Osteoblast (primary cell): ENCODE data around the gene CD19. TPM values are rescaled to one million over a fixed set of nuclear protein-coding genes. Genes with fewer than 3 reads are reported as not detected.

ENCODE experiments used
- DNase-seq: peaks from one replicate; pipeline ENCODE4 v3.0.0; 2011; ENCODE audit warnings: low spot score, mixed read lengths; ENCODE audit not compliant: insufficient read length; ENCODE audit errors: missing footprints
- H2AFZ ChIP-seq: 2 replicates; pipeline ENCODE4 v1.6.0; 2011; ENCODE audit warnings: mild to moderate bottlenecking, low read length
- H3K27ac ChIP-seq: 2 replicates; pipeline ENCODE4 v1.5.1; 2011; ENCODE audit warnings: mild to moderate bottlenecking, low read depth, low read length, moderate library complexity
- H3K27me3 ChIP-seq: 2 replicates; pipeline ENCODE4 v1.6.0; 2012; ENCODE audit warnings: mild to moderate bottlenecking, control low read depth, inconsistent platforms, low read length, moderate library complexity; ENCODE audit not compliant: insufficient read depth
- H3K36me3 ChIP-seq: 2 replicates; pipeline ENCODE4 v1.5.1; 2011; ENCODE audit warnings: mild to moderate bottlenecking, low read length, control low read depth, moderate library complexity; ENCODE audit not compliant: insufficient read depth
- H3K4me1 ChIP-seq: 2 replicates; pipeline ENCODE4 v1.5.1; 2011; ENCODE audit warnings: mild to moderate bottlenecking, low read length, control low read depth, moderate library complexity; ENCODE audit not compliant: insufficient read depth
- H3K4me2 ChIP-seq: 2 replicates; pipeline ENCODE4 v1.6.0; 2011; ENCODE audit warnings: mild to moderate bottlenecking, low read length; ENCODE audit not compliant: insufficient read depth
- H3K4me3 ChIP-seq: fragments of 200-600 bp; sonication (generic); 3 replicates; pipeline ENCODE4 v1.5.1; 2012; ENCODE audit warnings: mild to moderate bottlenecking, low read length, inconsistent platforms; ENCODE audit not compliant: insufficient read depth
- H3K79me2 ChIP-seq: 2 replicates; pipeline ENCODE4 v1.6.0; 2012; ENCODE audit warnings: mild to moderate bottlenecking, low read length, control low read depth, inconsistent platforms; ENCODE audit not compliant: insufficient read depth
- H3K9me3 ChIP-seq: 2 replicates; pipeline ENCODE4 v1.5.1; 2011; ENCODE audit warnings: low read depth, low read length, control low read depth
- H4K20me1 ChIP-seq: 2 replicates; pipeline ENCODE4 v1.6.0; 2012; ENCODE audit warnings: mild to moderate bottlenecking, low read length, control low read depth; ENCODE audit not compliant: insufficient read depth
- total RNA-seq: library from RNA; depleted of rRNA; stranded (reverse); fragments of >200 nt; gene quantifications from 2 replicates; pipeline ENCODE4 v1.2.3, GENCODE V29; 2012
- TF ChIP-seq, protein P1 (sequence below): IDR thresholded peaks from 2 replicates; pipeline ENCODE4 v1.5.1; 2011; ENCODE audit warnings: mild to moderate bottlenecking, low read depth, low read length, moderate library complexity; ENCODE audit errors: extremely low read depth

Gene CD19
- total RNA-seq, 1 donor = not detected

DNA sequence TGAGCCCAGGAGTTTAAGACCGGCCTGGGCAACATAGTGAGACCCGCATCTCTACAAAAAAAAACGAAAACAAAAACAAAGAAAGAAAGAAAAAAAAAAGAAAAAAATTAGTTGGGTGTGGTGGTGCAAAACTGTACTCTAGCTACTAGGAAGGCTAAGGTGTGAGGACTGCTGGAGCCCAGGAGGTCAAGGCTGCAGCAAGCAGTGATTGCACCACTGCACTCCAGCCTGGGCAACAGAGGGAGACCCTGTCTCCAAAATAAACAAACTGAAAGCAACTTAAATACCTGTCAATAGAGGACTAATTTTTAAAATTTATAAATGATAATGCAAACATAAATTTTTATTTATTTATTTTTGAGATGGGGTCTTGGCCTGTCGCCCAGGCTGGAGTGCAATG is 36.2 kb upstream of the CD19 start:
- TF ChIP-seq, protein P1, sequence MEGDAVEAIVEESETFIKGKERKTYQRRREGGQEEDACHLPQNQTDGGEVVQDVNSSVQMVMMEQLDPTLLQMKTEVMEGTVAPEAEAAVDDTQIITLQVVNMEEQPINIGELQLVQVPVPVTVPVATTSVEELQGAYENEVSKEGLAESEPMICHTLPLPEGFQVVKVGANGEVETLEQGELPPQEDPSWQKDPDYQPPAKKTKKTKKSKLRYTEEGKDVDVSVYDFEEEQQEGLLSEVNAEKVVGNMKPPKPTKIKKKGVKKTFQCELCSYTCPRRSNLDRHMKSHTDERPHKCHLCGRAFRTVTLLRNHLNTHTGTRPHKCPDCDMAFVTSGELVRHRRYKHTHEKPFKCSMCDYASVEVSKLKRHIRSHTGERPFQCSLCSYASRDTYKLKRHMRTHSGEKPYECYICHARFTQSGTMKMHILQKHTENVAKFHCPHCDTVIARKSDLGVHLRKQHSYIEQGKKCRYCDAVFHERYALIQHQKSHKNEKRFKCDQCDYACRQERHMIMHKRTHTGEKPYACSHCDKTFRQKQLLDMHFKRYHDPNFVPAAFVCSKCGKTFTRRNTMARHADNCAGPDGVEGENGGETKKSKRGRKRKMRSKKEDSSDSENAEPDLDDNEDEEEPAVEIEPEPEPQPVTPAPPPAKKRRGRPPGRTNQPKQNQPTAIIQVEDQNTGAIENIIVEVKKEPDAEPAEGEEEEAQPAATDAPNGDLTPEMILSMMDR = no peak
- H2AFZ ChIP-seq = no peak overlapping the region
- H3K4me3 ChIP-seq = no peak overlapping the region
- H4K20me1 ChIP-seq = no peaks in the 10 kb centered on the region
- no peaks in the 10 kb centered on the region for H3K9me3 ChIP-seq
- no peaks in the 10 kb centered on the region for H3K79me2 ChIP-seq
- H3K27me3 ChIP-seq = no peaks in the 10 kb centered on the region
- H3K36me3 ChIP-seq = no peaks in the 10 kb centered on the region
- DNase-seq = no peak
- H3K4me1 ChIP-seq = no peaks in the 10 kb centered on the region
- no peak overlapping the region for H3K4me2 ChIP-seq
- no peak overlapping the region for H3K27ac ChIP-seq

DNA sequence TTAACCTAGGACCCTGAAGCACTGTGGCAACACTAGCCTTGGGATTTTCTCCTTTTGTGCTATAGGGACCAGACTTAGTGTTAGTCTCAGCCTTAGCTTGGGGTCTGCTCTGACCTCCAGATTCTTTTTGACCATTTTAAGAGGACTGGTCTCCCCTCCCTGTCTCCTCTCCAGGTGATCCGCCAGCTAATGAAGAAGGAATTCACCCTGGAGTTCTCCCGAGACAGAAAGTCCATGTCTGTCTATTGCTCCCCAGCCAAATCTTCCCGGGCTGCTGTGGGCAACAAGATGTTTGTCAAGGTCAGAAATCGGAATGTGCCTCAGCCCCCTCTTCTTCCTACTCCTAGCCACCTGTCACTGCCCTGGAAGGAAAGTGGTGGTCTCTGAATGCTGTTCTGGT is 33.9 kb upstream of the CD19 start:
- TF ChIP-seq, protein P1 = no peak
- no peak overlapping the region for H3K4me2 ChIP-seq
- no peak overlapping the region for H3K27ac ChIP-seq
- DNase-seq = no peak
- no peaks in the 10 kb centered on the region for H4K20me1 ChIP-seq
- H3K79me2 ChIP-seq = no peaks in the 10 kb centered on the region
- no peaks in the 10 kb centered on the region for H3K36me3 ChIP-seq
- H2AFZ ChIP-seq = no peak overlapping the region
- H3K9me3 ChIP-seq = no peaks in the 10 kb centered on the region
- H3K27me3 ChIP-seq = no peaks in the 10 kb centered on the region
- no peak overlapping the region for H3K4me3 ChIP-seq
- no peaks in the 10 kb centered on the region for H3K4me1 ChIP-seq

DNA sequence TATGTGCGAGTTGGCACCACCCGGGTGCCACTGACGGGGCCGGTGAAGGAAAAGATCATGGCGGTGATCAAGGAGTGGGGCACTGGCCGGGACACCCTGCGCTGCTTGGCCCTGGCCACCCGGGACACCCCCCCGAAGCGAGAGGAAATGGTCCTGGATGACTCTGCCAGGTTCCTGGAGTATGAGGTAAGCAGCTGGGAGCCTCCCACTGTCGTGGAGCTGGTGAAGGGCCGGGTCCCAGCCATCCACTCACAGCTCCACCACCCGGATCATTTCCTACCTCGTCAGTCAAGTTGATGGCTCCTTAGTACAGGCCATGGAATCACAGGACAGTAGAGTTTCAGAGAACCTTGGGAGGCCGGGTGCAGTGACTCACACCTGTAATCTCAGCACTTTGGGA is 33.5 kb upstream of the CD19 start:
- no peak overlapping the region for H3K4me3 ChIP-seq
- no peaks in the 10 kb centered on the region for H3K79me2 ChIP-seq
- no peak overlapping the region for H3K4me2 ChIP-seq
- H3K9me3 ChIP-seq = no peaks in the 10 kb centered on the region
- no peaks in the 10 kb centered on the region for H3K27me3 ChIP-seq
- no peaks in the 10 kb centered on the region for H3K4me1 ChIP-seq
- DNase-seq = no peak
- H3K36me3 ChIP-seq = no peaks in the 10 kb centered on the region
- H3K27ac ChIP-seq = no peak overlapping the region
- TF ChIP-seq, protein P1 = no peak
- no peak overlapping the region for H2AFZ ChIP-seq
- H4K20me1 ChIP-seq = no peaks in the 10 kb centered on the region

DNA sequence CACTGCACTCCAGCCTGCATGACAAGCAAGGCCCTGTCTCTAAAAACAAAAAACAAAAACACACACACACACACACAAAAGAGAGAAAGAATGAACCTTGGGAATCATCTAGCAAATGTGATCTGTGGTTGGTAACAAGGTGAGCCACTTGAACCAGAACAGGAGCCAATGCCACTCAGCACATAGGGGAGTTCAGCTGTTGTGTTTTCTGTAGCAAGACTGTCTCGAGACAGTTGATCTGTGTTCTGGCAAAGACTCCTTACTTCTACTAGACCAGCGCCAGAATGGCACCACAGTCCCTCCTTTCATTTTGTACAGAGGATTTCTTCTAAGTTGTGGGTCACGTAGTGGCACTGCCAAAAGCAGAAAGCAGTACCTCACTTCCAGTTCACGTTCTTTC is 32.8 kb upstream of the CD19 start:
- H3K4me3 ChIP-seq = no peak overlapping the region
- TF ChIP-seq, protein P1 = no peak
- H3K4me1 ChIP-seq = no peaks in the 10 kb centered on the region
- no peak overlapping the region for H2AFZ ChIP-seq
- H3K27me3 ChIP-seq = no peaks in the 10 kb centered on the region
- H3K36me3 ChIP-seq = no peaks in the 10 kb centered on the region
- no peak for DNase-seq
- H4K20me1 ChIP-seq = no peaks in the 10 kb centered on the region
- H3K79me2 ChIP-seq = no peaks in the 10 kb centered on the region
- no peaks in the 10 kb centered on the region for H3K9me3 ChIP-seq
- no peak overlapping the region for H3K4me2 ChIP-seq
- H3K27ac ChIP-seq = no peak overlapping the region
